ENCODE results near the gene MCF2L2.

DNA sequence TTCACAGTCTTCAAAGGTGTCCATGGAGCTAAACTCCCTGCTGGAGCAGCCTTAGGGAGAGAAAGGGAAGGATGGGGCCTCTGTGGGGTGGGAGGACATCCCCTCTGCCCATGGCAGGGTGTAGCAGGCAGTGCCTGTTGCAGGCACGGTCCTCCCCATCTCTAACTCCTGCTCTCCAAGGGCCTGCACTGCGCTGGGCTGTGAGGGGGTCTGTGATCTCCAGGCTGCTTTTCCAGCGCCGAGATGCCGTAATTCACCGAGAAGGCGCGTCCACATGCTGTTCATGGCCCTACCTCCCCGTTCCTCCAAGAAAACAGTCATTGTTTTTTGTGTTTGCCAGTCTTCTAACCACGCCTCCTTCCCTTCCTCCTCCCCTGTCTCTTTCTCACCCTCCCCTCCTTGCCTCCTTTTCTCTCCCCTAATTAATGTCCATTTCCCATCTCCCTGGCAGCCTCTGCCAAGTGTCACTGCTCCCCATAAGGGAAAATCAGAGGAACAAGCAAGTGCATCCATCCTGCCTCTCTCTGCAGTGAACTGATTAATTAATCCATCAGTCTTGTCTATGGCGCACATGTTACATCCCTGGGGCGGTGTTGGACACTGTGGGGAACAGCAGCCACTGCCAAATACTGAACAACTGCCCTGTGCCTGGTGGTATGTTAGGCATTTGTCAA is 248.2 kb downstream of the MCF2L2 start:
- TF ChIP-seq, protein P1, sequence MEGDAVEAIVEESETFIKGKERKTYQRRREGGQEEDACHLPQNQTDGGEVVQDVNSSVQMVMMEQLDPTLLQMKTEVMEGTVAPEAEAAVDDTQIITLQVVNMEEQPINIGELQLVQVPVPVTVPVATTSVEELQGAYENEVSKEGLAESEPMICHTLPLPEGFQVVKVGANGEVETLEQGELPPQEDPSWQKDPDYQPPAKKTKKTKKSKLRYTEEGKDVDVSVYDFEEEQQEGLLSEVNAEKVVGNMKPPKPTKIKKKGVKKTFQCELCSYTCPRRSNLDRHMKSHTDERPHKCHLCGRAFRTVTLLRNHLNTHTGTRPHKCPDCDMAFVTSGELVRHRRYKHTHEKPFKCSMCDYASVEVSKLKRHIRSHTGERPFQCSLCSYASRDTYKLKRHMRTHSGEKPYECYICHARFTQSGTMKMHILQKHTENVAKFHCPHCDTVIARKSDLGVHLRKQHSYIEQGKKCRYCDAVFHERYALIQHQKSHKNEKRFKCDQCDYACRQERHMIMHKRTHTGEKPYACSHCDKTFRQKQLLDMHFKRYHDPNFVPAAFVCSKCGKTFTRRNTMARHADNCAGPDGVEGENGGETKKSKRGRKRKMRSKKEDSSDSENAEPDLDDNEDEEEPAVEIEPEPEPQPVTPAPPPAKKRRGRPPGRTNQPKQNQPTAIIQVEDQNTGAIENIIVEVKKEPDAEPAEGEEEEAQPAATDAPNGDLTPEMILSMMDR (IDR thresholded peaks at IDR 0.05): no peak
- TF ChIP-seq POLR2A (IDR thresholded peaks at IDR 0.05): no peak
